SK-N-SH (cell line): ENCODE measurements around the gene ZNF775. TPM values are rescaled to one million over a fixed set of nuclear protein-coding genes. Genes with fewer than 3 reads are reported as not detected.

Experiments
- CTCF ChIA-PET: fragments of 300-600, 350-600 bp; formaldehyde crosslinking; extraction: SDS; loops from one replicate; lab custom pipeline; 2021; lab: Yijun Ruan, JAX
- POLR2A ChIA-PET: fragments of 350-600 bp; sonication (Branson Sonifier 250); formaldehyde crosslinking; extraction: SDS; loops from one replicate; lab custom pipeline; 2020; ENCODE audit warnings: antibody characterized with exemption, inconsistent platforms; lab: Yijun Ruan, JAX
- DNase-seq: peaks from one replicate; pipeline ENCODE4 v3.0.0; 2012
- H2AFZ ChIP-seq: fragments of 200-600 bp; sonication (generic); 2 replicates; pipeline ENCODE4 v1.8.1; 2016; ENCODE audit warnings: antibody characterized with exemption, mild to moderate bottlenecking, low read depth
- H3F3A ChIP-seq: fragments of 200-600 bp; sonication (generic); replicated peaks from 2 replicates; pipeline ENCODE3; 2016; ENCODE audit warnings: antibody characterized with exemption, mild to moderate bottlenecking; ENCODE audit not compliant: insufficient read depth
- H3K27ac ChIP-seq, 2 experiments: fragments of 200-500 bp in 1 of 2; fragments of 200-600 bp in 1 of 2; sonication (Bioruptor generic) in 1 of 2; sonication (generic), shearing (Covaris generic) in 1 of 2; 2 replicates each; pipeline versions ENCODE4 v1.5.1 to v1.6.1; 2014 to 2016; ENCODE audit warnings: low read depth in 2 of 2, inconsistent platforms in 1 of 2, low read length in 1 of 2, mild to moderate bottlenecking in 1 of 2, mixed read lengths in 1 of 2
- H3K27me3 ChIP-seq: fragments of 200-600 bp; sonication (generic), shearing (Covaris generic); 2 replicates; pipeline ENCODE4 v1.6.1; 2016; ENCODE audit warnings: mixed run types; ENCODE audit not compliant: insufficient read depth
- H3K36me3 ChIP-seq, 2 experiments: fragments of 200-500 bp in 1 of 2; fragments of 200-600 bp in 1 of 2; sonication (Bioruptor generic) in 1 of 2; sonication (generic) in 1 of 2; replicated peaks in 1 of 2; 2 replicates each; pipeline versions ENCODE3 to v1.5.1; 2014 to 2016; ENCODE audit warnings: low read length in 1 of 2, mild to moderate bottlenecking in 1 of 2; ENCODE audit not compliant: insufficient read depth in 2 of 2, control insufficient read depth in 1 of 2
- H3K4me1 ChIP-seq, 2 experiments: fragments of 200-500 bp in 1 of 2; fragments of 200-600 bp in 1 of 2; sonication (Bioruptor generic) in 1 of 2; sonication (generic), shearing (Covaris generic) in 1 of 2; 2 replicates each; pipeline versions ENCODE4 v1.5.1 to v1.6.1; 2014 to 2016; ENCODE audit warnings: low read depth in 1 of 2, low read length in 1 of 2, mixed run types in 1 of 2; ENCODE audit not compliant: insufficient read depth in 2 of 2, control insufficient read depth in 1 of 2
- H3K4me2 ChIP-seq: fragments of 200-600 bp; sonication (generic), shearing (Covaris generic); 2 replicates; pipeline ENCODE4 v1.6.1; 2017; ENCODE audit warnings: mixed run types
- H3K4me3 ChIP-seq, 2 experiments: fragments of 200-500 bp in 1 of 2; fragments of 200-600 bp in 1 of 2; sonication (Bioruptor generic) in 1 of 2; sonication (generic), shearing (Covaris generic) in 1 of 2; 2 replicates each; pipeline versions ENCODE4 v1.5.1 to v1.8.1; 2014 to 2016; ENCODE audit warnings: low read depth in 2 of 2, inconsistent platforms in 1 of 2, low read length in 1 of 2, mild to moderate bottlenecking in 1 of 2, mixed read lengths in 1 of 2, moderate library complexity in 1 of 2
- H3K79me2 ChIP-seq: fragments of 200-600 bp; sonication (generic); 2 replicates; pipeline ENCODE4 v1.8.1; 2017; ENCODE audit warnings: mild to moderate bottlenecking; ENCODE audit not compliant: insufficient read depth
- H3K9ac ChIP-seq: fragments of 200-600 bp; sonication (generic); 2 replicates; pipeline ENCODE4 v1.6.1; 2017; ENCODE audit warnings: mixed run types
- H3K9me2 ChIP-seq: fragments of 200-600 bp; sonication (generic); 2 replicates; pipeline ENCODE4 v1.6.1; 2017; ENCODE audit warnings: mixed run types
- H3K9me3 ChIP-seq: fragments of 200-600 bp; sonication (generic); 2 replicates; pipeline ENCODE4 v1.6.1; 2017; ENCODE audit warnings: mixed run types, mild to moderate bottlenecking, moderate library complexity
- H4K20me1 ChIP-seq: fragments of 200-600 bp; sonication (generic); 2 replicates; pipeline ENCODE4 v1.6.1; 2017; ENCODE audit warnings: mild to moderate bottlenecking, mixed run types; ENCODE audit not compliant: insufficient read depth
- CHD2 ChIP-seq: fragments of 150-350 bp; IDR thresholded peaks from 2 replicates; pipeline ENCODE4 v1.6.1; 2018; ENCODE audit warnings: low read length; ENCODE audit not compliant: partially characterized antibody
- JUND ChIP-seq: IDR thresholded peaks from 2 replicates; pipeline ENCODE4 v1.4.0; 2012
- MAX ChIP-seq: IDR thresholded peaks from 2 replicates; pipeline ENCODE4 v1.4.0; 2012; ENCODE audit warnings: low read depth
- MXI1 ChIP-seq: IDR thresholded peaks from 2 replicates; pipeline ENCODE4 v1.6.1; 2012; ENCODE audit warnings: mild to moderate bottlenecking, low read depth, low read length, improper control_type of control experiment
- NRF1 ChIP-seq: IDR thresholded peaks from 2 replicates; pipeline ENCODE4 v1.6.1; 2012; ENCODE audit warnings: low read depth, mild to moderate bottlenecking, low read length
- PBX3 ChIP-seq: IDR thresholded peaks from 2 replicates; pipeline ENCODE4; 2012
- RAD21 ChIP-seq: IDR thresholded peaks from 2 replicates; pipeline ENCODE4 v1.6.1; 2012; ENCODE audit warnings: mild to moderate bottlenecking, low read length
- RCOR1 ChIP-seq: fragments of 150-350 bp; IDR thresholded peaks from 2 replicates; pipeline ENCODE4 v1.6.1; 2017; ENCODE audit warnings: antibody characterized with exemption, low read length
- RXRA ChIP-seq: IDR thresholded peaks from 2 replicates; pipeline ENCODE4 v1.4.0; 2012; ENCODE audit warnings: low read depth, mild to moderate bottlenecking, borderline replicate concordance
- SIN3A ChIP-seq: IDR thresholded peaks from 2 replicates; pipeline ENCODE4 v1.6.1; 2012; ENCODE audit warnings: low read depth, mild to moderate bottlenecking, low read length, moderate library complexity, borderline replicate concordance
- TCF12 ChIP-seq: IDR thresholded peaks from 2 replicates; pipeline ENCODE4 v1.4.0; 2012
- WGBS: methylation state at CpG from one replicate; pipeline ENCODE4 v1.1.6; 2017; ENCODE audit warnings: low lambda C conversion rate; 5-methylcytosine and 5-hydroxymethylcytosine counted together
- polyA plus RNA-seq, 3 experiments: library from polyadenylated mRNA; depleted of rRNA; stranded (reverse); fragments of >200 nt; gene quantifications; 2 replicates each; pipeline ENCODE4 v1.2.3, GENCODE V29; 2012

The ZNF775 gene
- polyA plus RNA-seq, 1 of the 3 experiments (the other 2 are of a cell fraction): 5.0 TPM

GRCh38 chr7:150378115-150378852 lies 846 bp upstream of the ZNF775 start (continued):
- no peak for TF ChIP-seq NRF1
- TF ChIP-seq, all 33 proteins: peak for 3

GRCh38 chr7:150379441-150380379 lies 580 bp downstream of the ZNF775 start:
- Histone ChIP-seq H3K9me3 (no peaks in the 10 kb centered on the region), H3K4me2 (peak overlapping the region; percentile 93), H3F3A (peaks cover 30% of the 10 kb centered on the region), H3K4me3 (peak overlapping the region; percentile 61 to 99), H4K20me1 (peaks cover 8% of the 10 kb centered on the region; the same call in 1 of the 2 replicates), H3K79me2 (peaks cover 44% of the 10 kb centered on the region; the same call in 1 of the 2 replicates), H3K27me3 (no peaks in the 10 kb centered on the region), H3K9me2 (no peaks in the 10 kb centered on the region), H3K36me3 (peaks cover 4 to 8% of the 10 kb centered on the region in 2 experiments), H3K27ac (peak overlapping the region; percentile 74 to 88), H3K9ac (peak overlapping the region; percentile 95), H3K4me1 (peaks cover 0 to 51% of the 10 kb centered on the region in 2 experiments; a peak in 2 of 4 replicates), H2AFZ (peak overlapping the region; percentile 93)
- ChIA-PET POLR2A (interaction anchor here (1.5 to 2.3 kb wide), 3 partner anchors 9 to 11 kb away, joined by 4 to 43 read pairs (median 11); partner anchors contain the start of gene REPIN1), CTCF (interaction anchor here (0.9 to 3.6 kb wide), 5 partner anchors 11 to 42 kb away, joined by 3 to 15 read pairs (median 3); partner anchors contain the start of gene REPIN1)
- 3% methylated on average over 43 of the region's 52 CpGs for WGBS
- DNase-seq: peak; percentile 72
- TF ChIP-seq PBX3 (no peak), SIN3A (0 out of 2 replicates have a peak, but pooled peaks have one; percentile 3), MAX (0 out of 2 replicates have a peak, but pooled peaks have one; percentile 17), CHD2 (peak; percentile 29)

GRCh38 chr7:150380463-150380862 lies 1.3 kb downstream of the ZNF775 start:
- peaks cover 30% of the 10 kb centered on the region for H3F3A ChIP-seq
- H3K9ac ChIP-seq: peak overlapping the region; percentile 95
- no peak for TF ChIP-seq MAX
- no peak for TF ChIP-seq TCF12
- no peak for TF ChIP-seq PBX3
- TF ChIP-seq RXRA: no peak
- TF ChIP-seq NRF1: no peak; the same call in 1 of the 2 replicates
- no peak for TF ChIP-seq MXI1
- no peak for TF ChIP-seq RAD21
- no peak for TF ChIP-seq JUND
- no peak for TF ChIP-seq RCOR1
- no peak for DNase-seq
- H3K4me1 ChIP-seq: peaks cover 0 to 58% of the 10 kb centered on the region in 2 experiments; a peak in 2 of 4 replicates
- peaks cover 4 to 7% of the 10 kb centered on the region in 2 experiments for H3K36me3 ChIP-seq
- H2AFZ ChIP-seq: no peak overlapping the region
- peak overlapping the region; percentile 93 for H3K4me2 ChIP-seq
- H3K9me3 ChIP-seq: no peaks in the 10 kb centered on the region
- no peaks in the 10 kb centered on the region for H3K27me3 ChIP-seq
- 93% methylated on average over 11 of the region's 11 CpGs for WGBS
- H4K20me1 ChIP-seq: peaks cover 8% of the 10 kb centered on the region; the same call in 1 of the 2 replicates
- H3K4me3 ChIP-seq: peak overlapping the region; percentile 61 to 99
- H3K9me2 ChIP-seq: no peaks in the 10 kb centered on the region
- peaks cover 44% of the 10 kb centered on the region; the same call in 1 of the 2 replicates for H3K79me2 ChIP-seq
- ChIA-PET POLR2A (interaction anchor here (1.5 to 2.0 kb wide), 2 partner anchors 10 to 12 kb away, joined by 4 to 11 read pairs; partner anchors contain the start of gene REPIN1), CTCF (interaction anchor here (0.6 to 3.6 kb wide), 5 partner anchors 11 to 41 kb away, joined by 3 to 15 read pairs (median 3); partner anchors contain the start of gene REPIN1)
- H3K27ac ChIP-seq: no peak overlapping the region
